ENCODE data around the gene PNMA8A. TPM values are rescaled to one million over a fixed set of nuclear protein-coding genes. Genes with fewer than 3 reads are reported as not detected.
A peak's percentile ranks its signal among the peaks of the same experiment; 100 is the strongest.

Gene PNMA8A
- total RNA-seq, 2 donors from 2014 or later, result not detected

GRCh38 chr19:46487802-46488445, 16.6 kb upstream of the PNMA8A start:
- no peak overlapping the region for H3K4me3 Mint-ChIP-seq
- H3K9me3 ChIP-seq (ENCODE audit: control insufficient read depth, low read length, poor library complexity, severe bottlenecking), result no peaks in the 10 kb centered on the region
- H3K4me1 Mint-ChIP-seq, result peaks cover 23% of the 10 kb centered on the region
- H3K36me3 Mint-ChIP-seq (ENCODE audit: low read depth), result peaks cover 9% of the 10 kb centered on the region
- ATAC-seq (peak; percentile 81), DNase-seq (peak; percentile 54 to 77 (median 57))
- peak overlapping the region; percentile 16 for H3K27ac Mint-ChIP-seq
- H3K27me3 Mint-ChIP-seq, result peaks cover 86% of the 10 kb centered on the region

GRCh38 chr19:46487178-46487801, 15.9 kb upstream of the PNMA8A start:
- Mint-ChIP-seq H3K36me3 (ENCODE audit: low read depth) (peaks cover 9% of the 10 kb centered on the region), H3K27me3 (peaks cover 92% of the 10 kb centered on the region), H3K4me1 (peaks cover 23% of the 10 kb centered on the region), H3K27ac (no peak overlapping the region), H3K4me3 (no peak overlapping the region)
- DNase-seq (no peak), ATAC-seq (no peak)
- no peaks in the 10 kb centered on the region for H3K9me3 ChIP-seq (ENCODE audit: control insufficient read depth, low read length, poor library complexity, severe bottlenecking)

GRCh38 chr19:46486358-46486757, 15.0 kb upstream of the PNMA8A start:
- H3K9me3 ChIP-seq (ENCODE audit: control insufficient read depth, low read length, poor library complexity, severe bottlenecking), result no peaks in the 10 kb centered on the region
- Mint-ChIP-seq H3K27me3 (peaks cover 92% of the 10 kb centered on the region), H3K4me3 (no peak overlapping the region), H3K36me3 (ENCODE audit: low read depth) (peaks cover 9% of the 10 kb centered on the region), H3K27ac (no peak overlapping the region), H3K4me1 (peaks cover 21% of the 10 kb centered on the region)
- ATAC-seq (no peak), DNase-seq (no peak)

- H3K27ac Mint-ChIP-seq, result no peak overlapping the region
- peaks cover 17% of the 10 kb centered on the region for H3K4me1 Mint-ChIP-seq
- ATAC-seq (no peak), DNase-seq (no peak)
- H3K4me3 Mint-ChIP-seq, result no peak overlapping the region
- H3K9me3 ChIP-seq (ENCODE audit: control insufficient read depth, low read length, poor library complexity, severe bottlenecking), result no peaks in the 10 kb centered on the region
- H3K27me3 Mint-ChIP-seq, result peaks cover 85% of the 10 kb centered on the region
- peaks cover 2% of the 10 kb centered on the region for H3K36me3 Mint-ChIP-seq (ENCODE audit: low read depth)
Observed at GRCh38 chr19:46484656-46485055, 13.3 kb upstream of the PNMA8A start.

- Mint-ChIP-seq H3K4me1 (peaks cover 10% of the 10 kb centered on the region), H3K27ac (no peak overlapping the region), H3K36me3 (ENCODE audit: low read depth) (peaks cover 2% of the 10 kb centered on the region), H3K27me3 (peaks cover 77% of the 10 kb centered on the region), H3K4me3 (no peak overlapping the region)
- ATAC-seq (no peak), DNase-seq (no peak)
- H3K9me3 ChIP-seq (ENCODE audit: control insufficient read depth, low read length, poor library complexity, severe bottlenecking), result no peaks in the 10 kb centered on the region
Observed at GRCh38 chr19:46482631-46483030, 11.3 kb upstream of the PNMA8A start.

GRCh38 chr19:46481947-46482346, 10.6 kb upstream of the PNMA8A start:
- no peak for ATAC-seq

GRCh38 chr19:46481223-46481848, 10.0 kb upstream of the PNMA8A start:
- ATAC-seq, result no peak

More at GRCh38 chr19:46481947-46482346, 10.6 kb upstream of the PNMA8A start:
- DNase-seq, result no peak
- peaks cover 70% of the 10 kb centered on the region for H3K27me3 Mint-ChIP-seq
- H3K9me3 ChIP-seq (ENCODE audit: control insufficient read depth, low read length, poor library complexity, severe bottlenecking), result no peaks in the 10 kb centered on the region
- peaks cover 5% of the 10 kb centered on the region for H3K4me1 Mint-ChIP-seq
- H3K4me3 Mint-ChIP-seq, result no peak overlapping the region
- no peak overlapping the region for H3K27ac Mint-ChIP-seq
- peaks cover 2% of the 10 kb centered on the region for H3K36me3 Mint-ChIP-seq (ENCODE audit: low read depth)

GRCh38 chr19:46480415-46480814, 9.1 kb upstream of the PNMA8A start:
- DNase-seq (no peak), ATAC-seq (no peak)
- Mint-ChIP-seq H3K27ac (no peak overlapping the region), H3K36me3 (ENCODE audit: low read depth) (no peaks in the 10 kb centered on the region), H3K4me1 (peaks cover 4% of the 10 kb centered on the region), H3K4me3 (no peak overlapping the region), H3K27me3 (peaks cover 56% of the 10 kb centered on the region)
- no peaks in the 10 kb centered on the region for H3K9me3 ChIP-seq (ENCODE audit: control insufficient read depth, low read length, poor library complexity, severe bottlenecking)

More at GRCh38 chr19:46481223-46481848, 10.0 kb upstream of the PNMA8A start:
- Mint-ChIP-seq H3K27ac (no peak overlapping the region), H3K36me3 (ENCODE audit: low read depth) (peaks cover under 1% of the 10 kb centered on the region), H3K4me3 (no peak overlapping the region), H3K4me1 (peaks cover 4% of the 10 kb centered on the region), H3K27me3 (peaks cover 64% of the 10 kb centered on the region)
- no peaks in the 10 kb centered on the region for H3K9me3 ChIP-seq (ENCODE audit: control insufficient read depth, low read length, poor library complexity, severe bottlenecking)
- DNase-seq, result no peak

- H3K27me3 Mint-ChIP-seq, result peaks cover 52% of the 10 kb centered on the region
- peak; percentile 68 for ATAC-seq
Observed at GRCh38 chr19:46478356-46478986, 7.1 kb upstream of the PNMA8A start.

GRCh38 chr19:46475986-46476385, 4.6 kb upstream of the PNMA8A start:
- H3K4me1 Mint-ChIP-seq, result peaks cover 4% of the 10 kb centered on the region
- H3K36me3 Mint-ChIP-seq (ENCODE audit: low read depth), result peaks cover 3% of the 10 kb centered on the region
- DNase-seq, result no peak
- peaks cover 44% of the 10 kb centered on the region for H3K27me3 Mint-ChIP-seq
- no peak for ATAC-seq
- no peak overlapping the region for H3K27ac Mint-ChIP-seq
- no peaks in the 10 kb centered on the region for H3K9me3 ChIP-seq (ENCODE audit: control insufficient read depth, low read length, poor library complexity, severe bottlenecking)
- H3K4me3 Mint-ChIP-seq, result no peak overlapping the region

More at GRCh38 chr19:46478356-46478986, 7.1 kb upstream of the PNMA8A start:
- peak overlapping the region; percentile 32 for H3K27ac Mint-ChIP-seq
- peak overlapping the region; percentile 15 for H3K4me3 Mint-ChIP-seq
- H3K36me3 Mint-ChIP-seq (ENCODE audit: low read depth), result peaks cover 3% of the 10 kb centered on the region
- no peaks in the 10 kb centered on the region for H3K9me3 ChIP-seq (ENCODE audit: control insufficient read depth, low read length, poor library complexity, severe bottlenecking)
- DNase-seq, result no peak
- H3K4me1 Mint-ChIP-seq, result peaks cover 4% of the 10 kb centered on the region

GRCh38 chr19:46474211-46474610, 2.8 kb upstream of the PNMA8A start:
- Mint-ChIP-seq H3K27ac (no peak overlapping the region), H3K4me1 (peaks cover 6% of the 10 kb centered on the region), H3K36me3 (ENCODE audit: low read depth) (peaks cover 5% of the 10 kb centered on the region), H3K27me3 (peaks cover 52% of the 10 kb centered on the region), H3K4me3 (no peak overlapping the region)
- no peaks in the 10 kb centered on the region for H3K9me3 ChIP-seq (ENCODE audit: control insufficient read depth, low read length, poor library complexity, severe bottlenecking)
- no peak for ATAC-seq
- DNase-seq, result no peak

GRCh38 chr19:46472592-46472991, 1.2 kb upstream of the PNMA8A start:
- Mint-ChIP-seq H3K4me1 (peaks cover 2% of the 10 kb centered on the region), H3K27ac (no peak overlapping the region), H3K4me3 (no peak overlapping the region), H3K36me3 (ENCODE audit: low read depth) (peaks cover 5% of the 10 kb centered on the region), H3K27me3 (peaks cover 53% of the 10 kb centered on the region)
- no peaks in the 10 kb centered on the region for H3K9me3 ChIP-seq (ENCODE audit: control insufficient read depth, low read length, poor library complexity, severe bottlenecking)
- DNase-seq, result no peak
- ATAC-seq, result no peak

- H3K4me1 Mint-ChIP-seq, result peaks cover 4% of the 10 kb centered on the region
- H3K27me3 Mint-ChIP-seq, result peaks cover 55% of the 10 kb centered on the region
- no peak overlapping the region for H3K4me3 Mint-ChIP-seq
- DNase-seq, result no peak
- H3K36me3 Mint-ChIP-seq (ENCODE audit: low read depth), result peaks cover 5% of the 10 kb centered on the region
- ATAC-seq, result no peak
- H3K27ac Mint-ChIP-seq, result no peak overlapping the region
- no peaks in the 10 kb centered on the region for H3K9me3 ChIP-seq (ENCODE audit: control insufficient read depth, low read length, poor library complexity, severe bottlenecking)
Observed at GRCh38 chr19:46471811-46472543, 614 bp upstream of the PNMA8A start.
